ENCODE data around the gene FRMD6.

The FRMD6 gene

DNA sequence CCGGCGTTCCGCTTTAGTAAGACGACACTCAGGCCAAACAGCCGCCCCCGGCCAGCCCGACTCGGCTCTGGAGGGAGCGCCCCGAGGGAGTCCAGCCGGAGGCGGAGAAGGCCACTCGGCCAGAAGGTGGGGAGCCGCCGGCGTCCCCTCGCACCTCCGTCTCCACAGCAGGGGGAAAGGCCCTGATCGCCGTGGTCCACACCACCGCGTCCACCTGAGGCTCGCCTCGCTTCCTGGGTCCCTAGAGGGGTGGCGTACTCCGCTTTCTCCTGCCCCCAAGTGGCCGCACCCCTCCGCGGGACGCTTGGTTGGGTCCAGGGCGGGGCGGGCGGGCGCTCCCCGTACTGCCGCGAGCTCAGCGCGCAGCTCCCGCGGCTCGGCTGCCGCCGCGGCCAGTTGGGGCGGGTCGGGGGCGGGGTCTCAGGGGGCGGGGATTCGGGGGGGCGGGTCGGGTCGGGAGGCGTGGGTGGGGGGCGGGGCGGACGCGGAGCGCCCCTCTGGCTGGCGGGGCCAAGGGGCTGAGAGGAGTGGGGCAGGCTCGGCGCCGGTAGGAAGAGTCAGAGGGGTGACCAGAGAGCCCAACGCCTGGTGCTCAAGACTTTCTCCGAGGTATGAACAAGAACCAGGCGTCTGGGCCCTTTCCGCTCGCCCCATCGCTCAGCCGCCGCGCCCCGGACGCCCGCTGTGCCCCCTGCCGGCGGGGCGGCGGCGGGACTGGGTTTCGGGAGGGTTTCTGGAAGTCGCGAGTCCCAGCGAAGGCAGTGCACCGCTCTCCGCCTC, at the start of gene FRMD6:
Gene FRMD6 (plus strand): TSS at position 523 of the 780 bp plus-strand sequence. CDS start 37,927 bp downstream, outside the sequence.
- DNase-seq, result peak; percentile 89

DNA sequence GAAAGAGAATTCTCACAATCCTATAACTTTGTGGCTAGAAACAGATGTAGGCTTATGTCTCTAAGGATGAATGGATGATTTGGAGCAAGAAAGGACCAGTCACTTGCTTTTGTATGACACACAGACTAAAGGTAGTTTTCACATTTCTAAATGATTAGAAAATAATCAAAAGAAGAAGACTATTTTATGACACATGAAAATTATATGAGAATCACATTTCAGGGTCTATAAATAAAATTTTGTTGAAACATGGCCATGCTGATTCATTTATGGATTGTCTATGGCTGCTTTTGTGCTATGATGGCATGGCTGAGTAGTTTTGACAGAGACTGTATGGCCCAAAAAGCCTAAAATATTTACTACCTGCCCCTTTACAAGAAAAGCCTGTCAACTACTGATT, 49.4 kb upstream of the FRMD6 start:
- DNase-seq, result no peak

- no peak for DNase-seq
Observed at GRCh38 chr14:51603495-51603894, 48.2 kb upstream of the FRMD6 start.

DNA sequence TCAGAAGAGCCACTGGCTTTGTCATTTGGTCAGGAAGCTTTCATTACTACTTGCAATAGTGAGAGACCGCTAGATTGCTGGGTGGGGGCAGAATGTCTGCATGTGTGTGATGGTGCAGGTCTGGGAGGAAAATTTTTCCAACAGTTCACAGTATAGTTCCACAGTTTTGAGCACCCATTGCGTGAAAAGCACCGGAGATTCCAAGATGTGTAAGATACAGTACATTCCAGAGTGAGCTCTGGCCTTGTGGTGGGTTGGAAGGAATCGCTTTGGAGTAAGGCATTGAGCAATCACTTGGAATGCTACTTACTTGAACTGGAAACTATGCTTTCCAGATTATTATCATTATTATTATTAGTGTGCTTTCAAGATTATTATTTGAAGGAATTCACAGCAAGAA, 47.6 kb upstream of the FRMD6 start:
- no peak for DNase-seq

DNA sequence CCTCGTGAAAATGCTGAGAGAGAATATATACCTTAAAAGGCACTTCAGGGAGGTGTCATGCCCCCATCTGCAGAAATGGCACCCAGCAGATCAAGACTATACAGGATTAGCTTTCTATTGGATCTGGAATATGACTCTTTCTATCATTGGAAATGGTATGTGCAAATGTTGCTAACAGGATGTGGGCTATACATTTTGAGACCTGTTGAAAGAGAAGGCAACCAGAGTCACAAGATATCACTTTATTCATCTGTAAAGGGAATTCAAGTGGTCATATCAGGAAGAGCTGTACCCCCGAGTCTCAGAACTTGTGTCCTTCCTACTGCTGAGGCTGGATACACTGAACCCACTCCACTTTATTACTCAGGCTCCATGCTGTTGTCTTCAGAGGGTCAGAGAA, 46.1 kb upstream of the FRMD6 start:
- DNase-seq, result no peak

- no peak for DNase-seq
Observed at GRCh38 chr14:51607711-51608110, 44.0 kb upstream of the FRMD6 start.

DNA sequence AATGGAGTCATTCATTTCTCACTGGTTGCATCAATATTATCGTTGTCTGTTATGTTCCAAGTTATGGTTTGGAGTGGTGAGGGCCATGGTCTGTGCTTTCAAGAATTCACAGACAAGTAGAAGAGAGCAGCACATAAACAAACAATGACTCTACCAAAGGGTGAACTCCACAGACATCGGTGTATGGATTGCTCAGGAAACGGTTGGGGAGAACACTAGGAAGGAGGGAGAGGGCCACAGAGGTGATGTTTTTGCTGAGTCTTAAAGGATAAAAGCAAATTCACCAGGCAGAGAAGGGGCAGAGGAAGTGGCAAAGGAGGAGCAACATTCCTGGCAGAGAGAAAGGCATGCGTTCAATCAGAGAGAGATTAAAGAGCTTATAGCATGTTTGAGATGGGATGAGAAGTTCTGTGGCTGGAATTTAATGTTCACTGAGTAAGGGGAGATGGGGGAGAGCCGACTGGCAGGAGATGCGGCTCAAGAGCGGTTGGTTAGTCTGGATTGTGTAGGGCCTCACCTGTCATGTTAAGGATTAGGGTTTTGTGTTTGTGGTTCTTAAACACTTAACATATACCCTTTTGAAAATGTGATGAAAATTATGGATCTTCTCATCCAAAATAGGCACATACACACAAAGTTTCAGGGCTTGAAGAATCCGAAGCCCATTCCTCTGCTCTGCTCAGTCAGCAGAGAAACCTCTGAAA, 42.3 kb upstream of the FRMD6 start:
- no peak for DNase-seq

DNA sequence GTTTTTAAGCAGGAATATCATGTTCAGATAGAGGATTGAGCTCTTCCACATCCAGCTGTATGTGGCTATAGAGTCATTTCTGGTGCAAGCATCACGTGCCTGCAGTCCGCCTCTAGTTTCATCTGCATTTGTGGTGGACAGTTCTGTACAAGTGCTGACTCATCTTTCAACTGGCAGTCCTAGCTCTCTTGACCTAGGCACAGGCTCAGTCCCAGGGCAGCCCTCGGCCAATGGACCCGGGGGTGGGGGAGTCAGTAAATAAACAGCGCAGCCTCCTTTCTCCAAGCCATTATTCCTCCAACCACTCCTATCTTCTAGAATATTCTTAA, 41.8 kb upstream of the FRMD6 start:
- no peak for DNase-seq

- DNase-seq, result no peak
Observed at GRCh38 chr14:51610771-51611170, 40.9 kb upstream of the FRMD6 start.

GRCh38 chr14:51612449-51612848, 39.3 kb upstream of the FRMD6 start:
- DNase-seq, result no peak

DNA sequence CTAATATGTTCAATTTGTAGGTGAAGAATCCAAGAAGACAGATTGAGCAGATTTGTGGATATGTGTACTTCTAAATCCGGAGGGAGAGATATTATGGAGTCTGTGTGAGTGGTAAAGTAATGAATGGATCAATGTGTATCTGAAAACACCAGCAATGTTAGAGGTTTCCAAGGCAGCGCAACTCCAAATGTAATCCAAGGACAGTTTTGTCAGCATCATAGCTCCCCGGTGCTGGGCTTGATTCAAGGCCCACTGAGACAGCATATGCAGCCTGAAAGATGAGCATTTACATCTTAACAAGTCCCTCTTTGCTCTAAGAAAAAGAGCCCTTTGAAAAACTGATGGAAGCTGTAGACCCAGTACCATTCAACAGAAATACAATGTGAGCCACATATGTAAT, 38.3 kb upstream of the FRMD6 start:
- DNase-seq, result no peak

DNA sequence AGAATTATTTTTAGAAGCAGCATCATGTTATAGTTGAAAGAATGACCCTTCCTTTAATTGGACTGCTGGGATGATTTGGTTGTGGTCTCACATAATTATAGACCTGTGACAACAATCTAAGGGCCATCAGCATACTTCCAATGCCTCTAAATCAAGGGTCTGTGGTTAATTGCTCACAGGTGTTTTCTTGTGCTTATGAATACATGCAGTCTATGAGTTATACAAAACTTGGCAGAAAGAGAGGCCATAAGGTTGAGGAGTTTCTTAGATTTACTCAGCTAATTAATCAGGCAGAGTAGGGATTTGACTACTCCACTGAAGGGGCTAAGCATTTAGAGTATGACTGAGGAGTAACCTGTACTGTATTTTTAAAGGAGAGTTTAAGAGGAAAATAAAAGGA, 37.0 kb upstream of the FRMD6 start:
- DNase-seq, result peak; percentile 99

DNA sequence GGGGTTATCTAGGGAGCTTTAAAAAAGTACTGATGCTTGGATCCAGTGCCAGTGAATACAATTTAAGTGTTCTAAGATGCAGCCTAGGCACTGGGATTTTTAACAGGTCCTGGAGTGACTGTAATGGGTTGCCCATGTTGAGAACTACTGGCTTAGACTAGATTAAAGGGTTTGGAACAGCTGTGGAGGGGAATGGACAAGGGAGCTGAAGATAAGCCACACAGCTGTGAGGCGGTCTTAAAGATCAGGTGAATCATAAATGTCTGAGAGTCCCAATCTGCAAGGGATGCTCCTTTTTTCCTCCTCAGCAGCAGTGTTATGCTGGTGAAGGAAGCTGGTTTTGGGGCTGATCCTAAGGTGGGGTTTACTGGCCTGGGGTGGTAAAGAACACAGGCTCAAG, 35.5 kb upstream of the FRMD6 start:
- no peak for DNase-seq

GRCh38 chr14:51616724-51617409, 34.8 kb upstream of the FRMD6 start:
- peak; percentile 44 for DNase-seq

GRCh38 chr14:51619561-51619960, 32.1 kb upstream of the FRMD6 start:
- no peak for DNase-seq

DNA sequence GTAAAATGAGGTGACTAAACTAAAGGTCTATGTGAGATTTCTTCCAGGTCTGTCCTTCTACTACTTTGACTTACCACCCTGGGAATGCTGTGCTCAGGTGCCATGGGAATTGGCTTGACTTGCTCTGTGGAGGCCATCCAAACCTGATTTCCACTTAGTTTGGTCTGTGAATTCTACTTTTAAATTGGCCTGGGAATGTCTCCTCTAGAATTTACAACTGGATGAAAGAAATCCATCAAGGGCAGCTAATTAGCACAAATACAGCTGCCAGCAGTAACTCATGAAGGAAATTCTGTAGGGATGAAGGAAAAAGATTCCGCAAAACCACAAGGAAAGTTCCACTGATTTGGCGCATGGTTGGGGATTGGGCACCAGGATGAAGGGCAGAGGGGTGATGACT, 31.7 kb upstream of the FRMD6 start:
- no peak for DNase-seq

- no peak for DNase-seq
Observed at GRCh38 chr14:51621654-51622053, 30.1 kb upstream of the FRMD6 start.

- no peak for DNase-seq
Observed at GRCh38 chr14:51622376-51622775, 29.3 kb upstream of the FRMD6 start.

DNA sequence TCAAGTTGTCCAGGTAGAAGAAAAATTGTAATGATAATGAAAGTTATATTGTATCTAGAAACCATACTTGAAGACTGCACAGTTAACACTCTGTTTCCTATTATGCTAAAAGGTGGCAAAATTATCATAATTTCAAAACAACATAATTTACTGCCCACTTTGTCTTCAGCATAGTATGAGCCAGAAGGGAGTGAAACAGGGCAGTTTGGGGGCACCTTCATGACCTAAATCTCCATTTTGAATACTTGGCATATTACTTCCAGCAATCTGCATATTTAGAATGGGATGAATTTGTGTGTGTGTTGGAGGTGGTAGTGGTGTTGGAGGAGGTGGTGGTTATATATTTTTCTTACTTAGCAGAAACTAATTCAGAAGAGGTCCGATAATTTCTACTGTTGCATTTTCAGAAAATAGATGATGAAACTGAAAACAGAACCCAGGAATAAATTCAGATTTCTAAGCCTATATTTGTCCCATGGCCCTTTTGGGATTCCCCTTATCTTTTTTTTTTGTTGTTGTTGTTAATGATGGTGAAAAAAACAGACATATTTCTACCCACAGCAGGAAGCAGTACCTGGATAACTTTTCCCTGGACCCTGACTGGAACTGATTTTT, 26.6 kb upstream of the FRMD6 start:
- no peak for DNase-seq

DNA sequence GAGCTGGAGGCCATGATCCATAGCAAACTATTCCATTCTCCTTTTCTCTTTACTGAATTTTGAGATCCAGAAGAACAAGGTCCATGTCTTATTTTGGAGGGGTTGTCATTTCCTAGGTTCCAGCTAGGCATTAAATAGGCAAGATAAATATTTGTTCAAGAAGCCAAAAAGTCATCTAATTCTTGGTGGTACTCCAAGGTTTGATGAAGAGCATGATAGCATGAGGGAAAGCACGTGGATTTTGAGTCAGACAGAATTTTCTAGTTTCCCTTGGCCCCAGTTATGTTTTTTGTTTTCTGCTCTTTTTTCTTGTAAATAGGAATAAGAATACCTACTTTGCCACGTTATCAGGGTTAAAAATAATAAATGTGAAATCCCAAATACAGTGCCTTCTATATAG, 25.5 kb upstream of the FRMD6 start:
- no peak for DNase-seq

- DNase-seq, result no peak
Observed at GRCh38 chr14:51626788-51627187, 24.9 kb upstream of the FRMD6 start.

DNA sequence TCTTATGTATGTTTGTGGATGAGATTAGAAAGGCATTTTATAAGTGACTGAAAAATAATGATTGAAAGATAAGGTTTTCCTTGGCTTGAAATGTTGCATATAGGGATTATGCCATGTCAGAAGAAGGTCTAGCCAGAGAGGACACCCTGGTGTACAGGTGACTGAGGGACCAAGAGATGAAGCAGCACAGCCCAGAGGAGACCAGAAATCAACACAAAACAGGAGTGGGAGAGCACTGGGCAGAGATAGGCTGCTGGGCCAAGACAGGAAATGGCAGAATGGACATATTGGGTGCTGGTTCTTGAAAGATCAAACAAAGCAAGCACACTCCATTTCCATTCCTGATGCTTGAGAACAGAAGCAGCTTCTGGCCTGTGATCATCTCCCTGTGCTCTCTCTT, 24.4 kb upstream of the FRMD6 start:
- no peak for DNase-seq

GRCh38 chr14:51628238-51628637, 23.5 kb upstream of the FRMD6 start:
- no peak for DNase-seq

DNA sequence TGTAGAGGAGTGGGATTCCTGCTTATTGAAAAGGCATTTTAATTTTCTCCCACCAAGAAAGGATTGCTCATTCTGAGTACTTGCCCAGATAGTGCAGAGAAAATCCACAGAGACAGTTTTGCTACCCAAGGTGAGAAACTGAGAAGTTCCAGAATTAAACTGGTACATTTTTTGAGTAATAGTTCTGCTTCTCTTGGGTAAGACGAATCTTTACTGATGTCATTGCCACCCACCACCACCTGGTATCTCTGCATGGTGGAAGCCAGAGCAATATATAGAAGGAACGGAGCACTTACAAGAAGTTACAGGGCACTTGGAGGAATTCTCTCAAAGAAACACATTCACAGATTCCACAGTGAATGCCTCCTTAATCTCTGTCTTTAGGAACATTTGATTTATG, 20.7 kb upstream of the FRMD6 start:
- DNase-seq, result no peak

Data from DMS79 treated with DMSO at 0.1 percent for 48 hours (cell line).